ENCODE data around the gene PRC1. TPM values are rescaled to one million over a fixed set of nuclear protein-coding genes. Genes with fewer than 3 reads are reported as not detected.
A peak's percentile ranks its signal among the peaks of the same experiment; 100 is the strongest.

PRC1 gene
- total and polyA plus RNA-seq, 8 donors: 3.9 to 12.7 (median 5.0) TPM

DNA sequence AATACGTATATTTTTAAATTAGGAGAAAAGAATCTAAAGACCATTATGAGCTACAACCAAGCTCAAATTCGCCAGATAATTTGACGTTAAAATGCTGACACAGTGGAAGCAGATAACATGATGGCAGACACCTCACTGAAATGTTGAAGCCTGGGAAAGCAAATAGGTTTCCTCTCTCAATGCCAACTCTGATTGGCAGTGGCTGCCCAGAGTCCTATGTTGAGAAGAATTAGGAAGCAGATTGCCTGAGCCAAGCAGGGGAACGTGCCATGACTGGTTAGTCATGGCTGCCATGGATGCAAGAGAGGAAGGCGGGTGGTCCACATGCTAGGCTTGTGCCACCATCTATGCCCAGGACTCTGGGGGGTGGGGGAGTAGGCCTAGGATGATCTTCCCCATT, 56.1 kb downstream of the PRC1 start:
- intact Hi-C loops (cut with DNase I): no loop called here
- TF ChIP-seq, protein P1, sequence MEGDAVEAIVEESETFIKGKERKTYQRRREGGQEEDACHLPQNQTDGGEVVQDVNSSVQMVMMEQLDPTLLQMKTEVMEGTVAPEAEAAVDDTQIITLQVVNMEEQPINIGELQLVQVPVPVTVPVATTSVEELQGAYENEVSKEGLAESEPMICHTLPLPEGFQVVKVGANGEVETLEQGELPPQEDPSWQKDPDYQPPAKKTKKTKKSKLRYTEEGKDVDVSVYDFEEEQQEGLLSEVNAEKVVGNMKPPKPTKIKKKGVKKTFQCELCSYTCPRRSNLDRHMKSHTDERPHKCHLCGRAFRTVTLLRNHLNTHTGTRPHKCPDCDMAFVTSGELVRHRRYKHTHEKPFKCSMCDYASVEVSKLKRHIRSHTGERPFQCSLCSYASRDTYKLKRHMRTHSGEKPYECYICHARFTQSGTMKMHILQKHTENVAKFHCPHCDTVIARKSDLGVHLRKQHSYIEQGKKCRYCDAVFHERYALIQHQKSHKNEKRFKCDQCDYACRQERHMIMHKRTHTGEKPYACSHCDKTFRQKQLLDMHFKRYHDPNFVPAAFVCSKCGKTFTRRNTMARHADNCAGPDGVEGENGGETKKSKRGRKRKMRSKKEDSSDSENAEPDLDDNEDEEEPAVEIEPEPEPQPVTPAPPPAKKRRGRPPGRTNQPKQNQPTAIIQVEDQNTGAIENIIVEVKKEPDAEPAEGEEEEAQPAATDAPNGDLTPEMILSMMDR (IDR thresholded peaks at IDR 0.05): no peak
- Histone ChIP-seq H3K27me3 (no peaks in the 10 kb centered on the region), H3K4me1 (peaks cover 0 to 11% (median 4%) of the 10 kb centered on the region in 3 donors), H3K27ac (no peak overlapping the region), H3K4me3 (no peak overlapping the region), H3K9me3 (no peaks in the 10 kb centered on the region), H3K36me3 (peaks cover 0 to 53% (median 32%) of the 10 kb centered on the region in 3 donors)
- FAIRE-seq (no peak), DNase-seq (peak in 2 of 6 donors; percentile 8 to 19), ATAC-seq (no peak)
- 82 to 84% methylated on average over 5 of the region's 5 CpGs for WGBS, 2 donors

DNA sequence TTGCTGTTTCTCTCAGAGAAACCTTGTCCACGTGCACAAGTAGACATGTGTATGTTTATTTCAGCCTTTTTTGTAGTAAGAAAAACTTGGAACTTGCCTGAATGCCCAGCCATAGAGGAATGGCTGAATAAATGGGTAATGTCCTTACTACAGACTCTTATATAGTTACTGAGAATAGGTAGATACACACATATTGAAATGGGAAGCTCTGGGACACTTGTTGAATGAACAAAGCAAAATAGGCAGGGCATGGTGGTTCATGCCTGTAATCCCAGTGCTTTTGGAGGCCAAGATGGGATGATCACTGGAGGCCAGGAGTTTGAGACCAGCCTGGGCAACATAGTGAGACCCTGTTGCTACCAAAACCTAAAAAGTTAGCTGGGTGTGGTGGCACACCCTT, 57.5 kb downstream of the PRC1 start:
- DNase-seq (no peak), FAIRE-seq (no peak), ATAC-seq (no peak)
- intact Hi-C loops (cut with DNase I): no loop called here
- Histone ChIP-seq H3K9me3 (no peaks in the 10 kb centered on the region), H3K4me3 (no peak overlapping the region), H3K4me1 (peaks cover 0 to 11% (median 4%) of the 10 kb centered on the region in 3 donors), H3K36me3 (peaks cover 0 to 39% (median 21%) of the 10 kb centered on the region in 3 donors), H3K27ac (no peak overlapping the region), H3K27me3 (no peaks in the 10 kb centered on the region)
- WGBS, 2 donors: 49 to 56% methylated on average over 1 of the region's 1 CpG
- TF ChIP-seq, protein P1 (IDR thresholded peaks at IDR 0.05): no peak

DNA sequence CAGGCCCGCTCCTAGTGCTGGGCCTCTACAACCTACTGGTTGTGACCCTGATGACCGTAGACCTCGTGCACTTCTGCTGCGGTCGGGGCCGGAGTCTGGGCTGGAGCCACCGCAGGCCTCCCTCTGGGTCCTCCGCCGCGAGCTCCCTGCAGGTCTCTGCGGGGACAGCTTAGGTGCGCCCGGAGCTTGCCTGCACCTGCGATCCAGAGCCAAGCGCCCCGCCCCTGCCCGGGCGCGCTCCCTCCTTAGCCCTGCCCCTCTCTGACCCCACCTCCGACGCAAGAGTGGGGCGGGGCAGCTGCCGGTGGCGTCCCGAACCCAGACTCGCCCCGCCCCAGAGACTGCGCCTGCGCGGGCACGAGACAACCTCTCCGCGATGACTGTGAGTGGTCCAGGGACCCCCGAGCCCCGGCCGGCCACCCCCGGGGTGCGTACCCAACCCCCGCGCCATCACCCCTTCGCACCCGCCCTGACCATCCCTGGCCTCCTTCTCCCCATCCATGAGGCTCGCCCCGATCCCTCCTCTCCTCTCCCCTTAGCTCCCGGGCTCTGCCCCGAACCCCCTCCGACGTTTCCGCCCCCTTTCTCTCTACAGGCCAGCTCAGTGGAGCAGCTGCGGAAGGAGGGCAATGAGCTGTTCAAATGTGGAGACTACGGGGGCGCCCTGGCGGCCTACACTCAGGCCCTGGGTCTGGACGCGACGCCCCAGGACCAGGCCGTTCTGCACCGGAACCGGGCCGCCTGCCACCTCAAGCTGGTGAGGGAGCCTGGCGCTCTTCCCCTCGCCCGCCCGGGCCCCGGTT, 59.2 kb downstream of the PRC1 start, which contains the start of gene UNC45A:
Gene UNC45A, plus strand, starts transcription at position 337 of the 803 bp plus-strand sequence. Its CDS starts 40 bp downstream, at position 377.
- Histone ChIP-seq H3K27me3 (no peaks in the 10 kb centered on the region), H3K36me3 (peaks cover 0 to 23% (median 11%) of the 10 kb centered on the region in 3 donors), H3K4me1 (peaks cover 0 to 24% (median 14%) of the 10 kb centered on the region in 3 donors), H3K9me3 (no peaks in the 10 kb centered on the region), H3K27ac (peak within 1 kb of the TSS; percentile 36 to 71 (median 57)), H3K4me3 (peak within 1 kb of the TSS; percentile 57 to 79 (median 61))
- TF ChIP-seq, protein P1 (IDR thresholded peaks at IDR 0.05): no peak
- FAIRE-seq: no peak
- peak; percentile 93 to 98 (median 96) for DNase-seq
- peak; percentile 77 to 87 (median 82) for ATAC-seq
- intact Hi-C loops (cut with DNase I): no loop called here
- 0 to 1% methylated on average over 53 to 65 of the region's 65 CpGs for WGBS, 2 donors

DNA sequence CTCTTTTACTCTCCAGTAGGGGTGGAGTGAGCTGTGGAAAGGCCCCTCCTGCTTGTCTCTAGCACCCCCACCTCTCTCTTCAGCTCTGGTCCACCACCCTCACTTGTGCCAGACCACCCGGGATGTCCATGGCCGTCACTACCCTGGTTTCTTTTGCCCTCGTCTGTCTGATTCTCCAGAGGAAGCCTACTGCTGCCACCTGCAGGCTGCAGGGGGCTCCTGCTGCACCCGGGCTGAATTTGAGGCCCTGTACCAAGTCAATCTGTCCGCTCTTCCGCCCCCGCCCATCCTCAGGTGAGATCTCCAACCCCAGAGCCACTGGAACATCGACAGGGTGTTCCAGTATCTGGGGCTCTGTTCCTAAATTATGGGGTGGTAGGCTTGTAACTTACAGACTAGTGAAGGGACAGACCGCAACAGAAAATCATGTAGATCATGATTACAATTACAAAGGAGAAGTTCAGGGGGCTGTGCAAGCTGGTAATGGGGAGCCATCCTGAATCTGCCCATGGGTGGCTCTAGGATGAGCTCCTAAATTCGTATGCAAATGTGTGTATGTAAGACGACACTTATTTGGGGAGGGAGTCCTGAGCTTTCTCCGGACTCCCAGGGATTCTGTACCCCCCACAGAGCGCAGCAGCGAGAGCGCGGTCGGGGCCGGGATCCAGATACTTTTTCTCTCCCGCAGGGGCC, 59.9 kb downstream of the PRC1 start:
- TF ChIP-seq, protein P1 (IDR thresholded peaks at IDR 0.05): peak; percentile 78 to 88 (median 86)
- intact Hi-C loops (cut with DNase I): no loop called here
- Histone ChIP-seq H3K27ac (peak overlapping the region; percentile 36 to 71 (median 57)), H3K9me3 (no peaks in the 10 kb centered on the region), H3K4me3 (peak overlapping the region; percentile 57 to 79 (median 61)), H3K4me1 (peaks cover 0 to 24% (median 14%) of the 10 kb centered on the region in 3 donors), H3K27me3 (no peaks in the 10 kb centered on the region), H3K36me3 (peaks cover 0 to 15% (median 5%) of the 10 kb centered on the region in 3 donors)
- FAIRE-seq: no peak
- ATAC-seq: peak; percentile 49 to 61 (median 58)
- whole genome bisulfite sequencing, 2 donors: 1% methylated on average over 19 of the region's 19 CpGs
- DNase-seq: peak; percentile 81 to 92 (median 90)
